ENCODE data around the gene PCYT1A.

GRCh38 chr3:196292286-196292923 is 4.9 kb upstream of the PCYT1A start:
- TF ChIP-seq TAF1 (IDR thresholded peaks at IDR 0.05; ENCODE audit: borderline replicate concordance, insufficient read depth, low read length) (no peak), FOXP2 (optimal IDR thresholded peaks at IDR 0.05; ENCODE audit: borderline replicate concordance, extremely low read depth, extremely low read length, insufficient read depth) (no peak), SIN3A (IDR thresholded peaks at IDR 0.05; ENCODE audit: borderline replicate concordance, insufficient read depth, low read length) (no peak), REST (IDR thresholded peaks at IDR 0.05; ENCODE audit: insufficient read depth in 1 of 2, low read depth in 2 of 2, low read length in 2 of 2) (no peak)
